Measurements from ENCODE around the gene PARD3. TPM values are rescaled to one million over a fixed set of nuclear protein-coding genes. Genes with fewer than 3 reads are reported as not detected.

The PARD3 gene
- total RNA-seq, 1 donor from 2014 or later = 27.7 TPM

DNA sequence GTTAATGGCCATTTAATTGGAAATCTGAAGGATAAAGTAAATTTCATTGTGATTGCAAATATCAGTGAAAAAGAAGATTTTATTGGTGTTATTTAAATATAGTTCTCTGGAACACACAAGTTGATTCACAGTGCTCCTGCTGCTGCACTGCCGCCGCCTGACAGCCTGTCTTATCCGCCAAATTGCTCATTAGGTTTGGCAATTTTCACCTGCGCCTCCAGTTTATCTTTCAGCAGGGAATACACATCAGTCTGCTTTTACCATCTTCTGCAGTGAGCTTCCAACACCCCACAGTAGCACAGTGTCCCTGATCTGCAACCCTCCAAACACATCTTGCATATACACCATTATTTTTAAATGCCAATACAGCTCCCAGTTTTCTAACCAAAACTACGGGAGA, 308.3 kb downstream of the PARD3 start:
- DNase-seq (ENCODE audit: low spot score) = no peak

GRCh38 chr10:34505338-34505737, 309.8 kb downstream of the PARD3 start:
- no peak for DNase-seq (ENCODE audit: low spot score)

- DNase-seq (ENCODE audit: low spot score) = no peak
These were observed 310.6 kb downstream of the PARD3 start for GRCh38 chr10:34504534-34504933.

DNA sequence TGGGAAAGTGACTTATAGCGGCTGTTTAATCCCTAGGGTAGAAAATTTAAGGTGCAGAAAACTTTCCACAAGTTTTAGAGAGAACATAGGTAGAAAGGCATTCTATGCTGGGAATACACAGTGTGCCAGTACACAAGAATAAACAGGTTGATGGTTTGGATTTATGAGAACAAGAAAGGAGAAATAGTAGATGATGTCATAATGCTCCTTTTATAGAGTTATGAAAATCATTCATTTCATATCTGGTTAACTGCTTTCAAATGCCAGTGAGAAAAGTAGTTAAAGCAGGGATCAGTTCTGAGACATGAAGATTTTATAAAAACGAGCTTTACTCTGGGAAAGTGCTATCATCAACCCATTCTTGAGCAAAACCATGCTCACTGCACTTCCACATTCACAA, 311.4 kb downstream of the PARD3 start:
- no peak for DNase-seq (ENCODE audit: low spot score)

GRCh38 chr10:34499612-34500279, 315.4 kb downstream of the PARD3 start:
- no peak for DNase-seq (ENCODE audit: low spot score)

DNA sequence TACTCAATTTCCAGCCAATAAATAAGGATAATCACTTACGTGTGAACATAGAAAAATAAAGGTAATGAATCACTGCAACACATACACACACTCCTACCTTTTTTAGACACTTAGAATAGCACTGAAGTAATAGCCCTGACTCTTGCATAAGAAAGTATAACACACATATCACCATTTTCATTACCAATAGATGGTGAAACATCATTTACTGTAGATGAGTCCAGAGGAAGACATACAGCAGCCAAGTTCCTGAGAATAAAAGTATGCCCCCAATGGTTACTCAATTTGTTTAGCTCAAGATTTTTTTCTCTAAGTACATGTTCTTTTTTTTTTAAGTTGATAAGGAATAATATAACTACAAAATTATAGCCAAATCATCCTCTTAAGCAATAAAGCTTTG, 316.3 kb downstream of the PARD3 start:
- DNase-seq (ENCODE audit: low spot score) = no peak

DNA sequence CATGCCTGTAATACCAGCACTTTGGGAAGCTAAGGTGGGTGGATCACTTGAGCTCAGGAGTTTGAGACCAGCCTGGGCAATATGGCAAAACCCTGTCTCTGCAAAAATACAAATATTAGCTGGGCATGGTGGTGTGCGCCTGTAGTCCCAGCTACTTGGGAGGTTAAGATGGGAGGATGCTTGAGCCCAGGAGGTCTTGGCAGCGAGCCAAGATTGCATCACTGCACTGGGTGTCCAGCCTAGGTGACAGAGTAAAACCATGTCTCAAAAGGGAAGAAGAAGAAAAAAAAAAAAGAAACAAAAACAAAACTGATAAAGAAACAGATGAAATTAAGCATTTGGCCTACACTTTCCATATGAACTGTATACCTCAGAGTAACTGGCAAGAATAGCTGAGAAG, 319.2 kb downstream of the PARD3 start:
- DNase-seq (ENCODE audit: low spot score) = no peak

DNA sequence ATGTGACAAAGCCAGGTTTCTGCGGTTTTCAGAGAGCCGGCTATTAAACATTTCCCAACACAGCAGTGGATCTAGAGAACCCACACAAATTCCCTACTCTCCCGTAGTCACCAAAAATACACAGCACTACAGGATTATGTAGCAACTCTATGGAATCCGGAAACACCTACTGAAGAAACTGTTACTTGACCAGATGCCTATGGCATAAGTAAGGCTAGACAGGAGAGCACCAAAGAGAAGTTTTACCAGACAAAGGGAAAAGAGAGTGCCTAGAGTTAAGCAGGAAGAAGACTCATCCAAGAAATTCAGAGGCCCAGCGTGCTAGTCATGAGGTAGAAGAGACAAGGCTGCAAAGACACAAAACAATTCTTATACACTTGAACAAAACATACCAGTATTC, 321.1 kb downstream of the PARD3 start:
- no peak for DNase-seq (ENCODE audit: low spot score)

DNA sequence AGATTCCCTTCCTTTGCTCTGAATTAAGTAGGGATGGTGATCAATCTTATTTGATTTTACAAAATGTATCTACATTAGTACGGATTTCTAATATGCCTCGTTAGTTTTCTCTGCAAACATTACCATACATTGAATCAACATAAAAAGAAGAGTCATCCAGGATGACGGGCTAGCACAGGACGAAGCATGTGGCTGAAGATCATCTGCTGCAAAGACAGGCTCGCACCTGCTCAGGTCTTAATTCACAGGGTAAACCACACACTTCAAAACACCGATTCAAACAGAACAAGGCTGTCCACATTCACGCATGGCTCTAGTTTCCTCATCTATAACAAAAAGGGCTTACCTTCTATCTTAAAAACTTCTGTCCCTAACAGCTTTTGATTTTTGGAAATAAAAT, 323.0 kb downstream of the PARD3 start:
- no peak for DNase-seq (ENCODE audit: low spot score)

GRCh38 chr10:34491678-34492077, 323.4 kb downstream of the PARD3 start:
- DNase-seq (ENCODE audit: low spot score) = no peak

DNA sequence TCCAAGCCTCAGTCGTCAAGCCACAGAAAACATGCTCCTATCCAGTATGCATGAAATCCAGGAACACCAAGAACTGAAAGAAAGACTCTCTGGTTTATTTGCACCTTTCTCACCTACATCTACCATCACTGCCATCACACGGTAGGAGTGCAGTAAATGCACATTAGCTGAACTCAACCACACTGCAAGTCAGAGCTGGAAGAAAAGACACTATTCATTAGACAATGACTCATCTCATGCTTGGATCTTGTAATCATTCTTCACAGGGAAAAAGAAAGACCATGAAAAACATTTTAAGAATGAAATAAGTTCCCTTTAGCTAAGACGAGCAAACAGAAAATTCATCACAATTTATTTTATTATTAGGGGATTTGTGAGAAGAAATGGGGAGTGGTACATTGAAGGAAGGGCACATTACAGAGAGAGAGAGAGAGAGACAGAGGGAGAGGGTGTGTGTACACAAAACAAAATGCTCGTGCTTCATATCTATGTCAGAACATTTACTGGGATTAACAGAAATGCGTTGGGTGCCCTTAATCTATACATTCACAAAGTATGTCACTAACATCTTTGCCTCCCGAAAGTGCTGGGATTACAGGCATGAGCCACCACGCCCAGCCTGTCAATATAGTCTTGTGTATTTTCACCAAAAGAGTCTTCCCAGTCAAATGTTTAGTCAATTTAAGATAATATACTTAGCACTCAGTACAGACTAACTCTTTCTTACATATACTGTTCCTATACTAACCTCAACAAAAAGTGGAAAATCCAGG, 324.9 kb downstream of the PARD3 start:
- DNase-seq (ENCODE audit: low spot score) = no peak

GRCh38 chr10:34489411-34489810, 325.7 kb downstream of the PARD3 start:
- DNase-seq (ENCODE audit: low spot score) = no peak

DNA sequence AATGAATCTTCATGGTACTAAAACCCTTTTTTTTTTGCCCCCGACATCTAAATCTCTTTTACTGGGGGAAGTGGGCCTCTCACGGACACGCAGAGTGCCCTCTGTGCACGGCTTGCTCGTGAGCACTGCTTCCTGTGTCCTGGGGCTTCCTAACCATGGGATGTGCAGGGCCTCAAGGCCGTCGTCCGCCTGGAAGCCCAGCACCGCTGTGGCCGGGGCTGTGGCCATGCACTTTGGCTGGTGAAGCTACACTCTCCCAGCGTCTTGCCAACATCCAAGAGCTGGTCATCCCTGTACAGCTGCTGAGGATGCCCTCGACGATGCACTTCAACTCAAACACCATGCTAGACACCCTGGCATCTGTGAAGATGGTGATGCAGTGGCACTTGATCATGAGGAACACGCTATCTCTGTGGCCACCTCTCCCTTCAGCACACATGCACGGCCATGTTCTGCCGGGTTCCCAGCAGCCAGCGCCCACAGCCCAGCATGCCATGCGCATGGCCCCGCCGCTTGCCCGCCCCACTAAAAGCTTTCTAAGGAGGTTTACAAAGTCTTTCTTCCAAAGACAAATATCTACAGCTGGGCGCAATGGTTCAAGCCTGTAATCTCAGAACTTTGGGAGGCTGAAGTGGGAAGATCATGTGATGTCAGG, 326.5 kb downstream of the PARD3 start:
- no peak for DNase-seq (ENCODE audit: low spot score)

- DNase-seq (ENCODE audit: low spot score) = no peak
These were observed 329.1 kb downstream of the PARD3 start for GRCh38 chr10:34486008-34486407.

DNA sequence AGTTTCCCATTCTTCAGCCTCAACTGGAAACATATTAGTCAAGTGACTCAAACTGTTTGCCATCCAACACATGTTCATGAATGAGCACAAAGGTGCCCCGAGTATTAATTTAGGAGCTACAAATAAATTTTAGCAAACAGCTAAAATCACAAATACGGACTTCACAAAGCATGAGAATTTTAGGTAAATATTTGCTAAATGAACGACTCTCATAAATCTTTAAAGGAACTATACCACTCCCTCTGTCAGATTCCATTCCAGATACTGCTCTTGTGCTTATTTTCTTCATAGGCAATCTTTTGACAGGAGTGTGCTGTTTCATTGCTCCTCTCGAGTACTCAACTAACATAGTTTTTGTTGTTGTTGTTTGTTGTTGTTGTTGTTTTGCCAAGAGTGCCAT, 330.9 kb downstream of the PARD3 start:
- no peak for DNase-seq (ENCODE audit: low spot score)

DNA sequence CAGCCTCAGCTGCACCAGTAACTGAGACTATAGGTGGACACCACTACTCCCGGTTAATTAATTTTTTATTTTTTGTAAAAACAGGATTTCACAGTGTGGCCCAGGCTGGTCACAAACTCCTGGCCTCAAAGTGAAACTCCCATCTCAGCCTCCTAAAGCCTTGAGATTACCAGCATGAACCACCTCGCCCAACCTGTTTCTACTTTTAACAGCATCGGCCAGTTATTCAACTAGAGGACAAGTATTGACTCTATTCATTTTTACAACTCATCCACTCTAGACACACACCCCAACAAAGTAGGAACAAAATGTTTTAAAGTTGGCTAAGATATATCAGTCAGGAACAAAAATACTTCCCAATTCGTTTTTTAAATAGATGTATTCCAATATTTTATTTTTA, 334.8 kb downstream of the PARD3 start:
- DNase-seq (ENCODE audit: low spot score) = no peak

DNA sequence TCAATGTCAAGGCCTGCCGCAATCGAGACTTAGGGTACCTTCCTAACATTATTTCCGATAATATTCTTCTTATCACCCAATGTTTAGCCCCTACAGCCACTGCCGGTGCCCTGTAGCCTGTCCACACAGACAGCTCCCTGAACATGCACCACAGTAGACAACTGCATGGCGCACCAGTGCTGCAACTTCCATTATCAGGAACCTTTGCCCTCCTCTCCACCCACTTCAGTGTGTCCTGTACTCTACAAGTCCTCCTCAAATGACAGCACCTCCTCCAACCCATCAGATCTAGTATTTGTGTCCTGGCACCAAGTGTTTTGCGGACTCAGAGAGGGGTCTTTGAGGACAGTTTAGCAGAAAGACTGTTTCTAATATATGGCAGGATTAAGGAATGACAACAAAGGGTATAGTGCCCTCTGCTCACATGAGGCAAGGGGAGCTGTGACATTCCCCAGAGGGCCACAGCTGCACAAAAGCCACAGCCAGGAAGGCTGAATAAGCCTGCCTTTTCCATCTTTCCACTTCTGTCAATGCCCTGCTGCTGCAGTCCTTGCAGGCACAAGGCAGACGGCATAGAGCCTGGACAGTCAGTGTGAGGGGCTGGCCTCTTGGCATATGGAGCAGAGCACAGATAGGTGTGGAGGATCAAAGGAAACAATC, 335.4 kb downstream of the PARD3 start:
- no peak for DNase-seq (ENCODE audit: low spot score)

GRCh38 chr10:34477249-34477648, 337.8 kb downstream of the PARD3 start:
- DNase-seq (ENCODE audit: low spot score) = no peak

DNA sequence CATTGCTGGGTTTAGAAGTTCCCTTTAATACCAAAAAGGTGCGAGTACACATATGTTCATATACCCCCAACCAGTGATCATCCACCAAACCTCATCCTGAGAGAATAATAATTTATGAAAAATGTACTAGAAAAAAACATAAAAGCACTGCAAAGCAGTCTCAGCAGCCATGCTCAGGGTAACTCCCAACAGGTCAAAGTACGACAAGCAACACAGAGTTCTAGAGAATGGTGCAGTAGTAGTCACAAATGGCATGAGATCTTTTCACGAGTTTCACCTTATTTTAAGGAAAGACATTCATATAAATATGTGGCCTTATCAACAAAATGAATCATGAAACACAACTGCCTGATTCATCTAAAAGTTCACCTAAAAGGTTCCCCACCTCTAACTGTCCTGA, 338.5 kb downstream of the PARD3 start:
- DNase-seq (ENCODE audit: low spot score) = no peak

GRCh38 chr10:34475786-34476185, 339.3 kb downstream of the PARD3 start:
- no peak for DNase-seq (ENCODE audit: low spot score)

DNA sequence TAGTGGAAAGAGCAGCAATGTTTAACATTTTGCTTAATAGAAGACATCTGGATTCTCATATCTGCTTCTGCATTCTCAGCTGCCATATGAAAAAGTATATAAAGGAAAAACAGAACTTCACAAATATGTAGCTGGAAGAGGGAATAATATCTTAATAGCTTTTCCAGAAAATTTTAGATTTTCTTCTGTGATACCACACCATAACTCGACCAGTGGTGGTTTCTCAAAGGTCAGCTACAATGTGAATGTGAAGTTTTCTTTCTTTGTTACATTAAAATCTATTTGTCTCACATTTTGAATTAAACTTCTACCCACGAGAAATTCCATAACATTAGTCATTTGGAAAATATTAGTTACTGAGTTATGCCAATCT, 339.8 kb downstream of the PARD3 start:
- no peak for DNase-seq (ENCODE audit: low spot score)

Measured in mesenteric fat pad (tissue), 1 donor.